HCT116 (cell line): ENCODE results near the gene NSMCE4A. TPM values are rescaled to one million over a fixed set of nuclear protein-coding genes. Genes with fewer than 3 reads are reported as not detected.

Experiments
- ATAC-seq: fragments of 200-7000 bp; cut with Tn5 transposase; 2 replicates; pipeline ENCODE4 v1.9.1; 2020; ENCODE audit warnings: mild to moderate bottlenecking, moderate library complexity
- BruUV-seq: library from RNA; stranded (reverse); fragments of 400-500 nt; replicated peaks from 2 replicates; lab custom pipeline; 2021; lab: Mats Ljungman, UMichigan
- CTCF ChIA-PET: fragments of 300-600 bp; sonication (Branson Sonifier 250); formaldehyde crosslinking; loops from one replicate; lab custom pipeline; 2021; ENCODE audit warnings: antibody characterized with exemption; lab: Charles Lee
- POLR2A ChIA-PET: fragments of 300-600, 350-600 bp; sonication (Branson Sonifier 250); formaldehyde crosslinking; loops from one replicate; lab custom pipeline; 2021; ENCODE audit warnings: antibody characterized with exemption; lab: Charles Lee
- RAD21 ChIA-PET, 2 experiments: fragments of 300-600 bp; sonication (Branson Sonifier 250); formaldehyde crosslinking; loops; one replicate each; lab custom pipeline; 2023; ENCODE audit warnings: low total read pairs in 2 of 2; ENCODE audit not compliant: uncharacterized antibody in 2 of 2, unreplicated experiment in 2 of 2, low non-redundant PET in 1 of 2; lab: Charles Lee
- DNase-seq: peaks from one replicate; pipeline ENCODE4 v3.0.0-alpha.2; 2010; ENCODE audit warnings: low read depth, low spot score
- H2AFZ ChIP-seq: fragments of 200-600 bp; shearing (Covaris generic), sonication (generic); 2 replicates; pipeline ENCODE4 v1.6.1; 2017; ENCODE audit warnings: low read depth, mixed run types, mixed read lengths, antibody characterized with exemption, low read length; ENCODE audit not compliant: poor library complexity, severe bottlenecking
- H3K27ac ChIP-seq: 2 replicates; pipeline ENCODE4 v1.5.1; 2012; ENCODE audit warnings: low read depth, low read length
- H3K27me3 ChIP-seq: fragments of 200-600 bp; sonication (generic); 2 replicates; pipeline ENCODE4 v1.6.1; 2016; ENCODE audit warnings: mixed run types, low read length, mixed read lengths; ENCODE audit not compliant: insufficient read depth
- H3K36me3 ChIP-seq, 2 experiments: fragments of 200-500 bp in 1 of 2; fragments of 200-600 bp in 1 of 2; sonication (Bioruptor generic) in 1 of 2; sonication (generic) in 1 of 2; 2 replicates each; pipeline versions ENCODE4 v1.5.1 to v1.6.1; 2014 to 2016; ENCODE audit warnings: low read length in 2 of 2, inconsistent platforms in 1 of 2, mixed read lengths in 1 of 2, mixed run types in 1 of 2; ENCODE audit not compliant: insufficient read depth in 2 of 2, control insufficient read depth in 1 of 2
- H3K4me1 ChIP-seq, 2 experiments: fragments of 200-600 bp in 1 of 2; sonication (generic) in 1 of 2; 2 replicates each; pipeline versions ENCODE4 v1.5.1 to v1.6.1; 2012 to 2017; ENCODE audit warnings: low read length in 2 of 2, inconsistent platforms in 1 of 2, mild to moderate bottlenecking in 1 of 2, mixed read lengths in 1 of 2, mixed run types in 1 of 2, moderate library complexity in 1 of 2; ENCODE audit not compliant: insufficient read depth in 2 of 2, control insufficient read depth in 1 of 2
- H3K4me2 ChIP-seq: fragments of 200-600 bp; sonication (generic); 2 replicates; pipeline ENCODE4 v1.6.1; 2017; ENCODE audit warnings: mixed run types, low read length, mixed read lengths
- H3K4me3 ChIP-seq, 2 experiments: fragments of 200-600 bp in 1 of 2; sonication (generic) in 1 of 2; replicated peaks in 1 of 2; 2 replicates each; pipeline ENCODE4 v1.5.1; 2011 to 2016; ENCODE audit warnings: low read length in 2 of 2, control low read depth in 1 of 2, low read depth in 1 of 2, mild to moderate bottlenecking in 1 of 2, mixed read lengths in 1 of 2, mixed run types in 1 of 2
- H3K79me2 ChIP-seq: fragments of 200-600 bp; sonication (generic); 2 replicates; pipeline ENCODE4 v1.6.1; 2017; ENCODE audit warnings: mild to moderate bottlenecking, mixed run types, low read length, moderate library complexity, mixed read lengths; ENCODE audit not compliant: insufficient read depth
- H3K9ac ChIP-seq: fragments of 200-600 bp; sonication (generic); 2 replicates; pipeline ENCODE4 v1.6.1; 2016; ENCODE audit warnings: low read length, mixed read lengths
- H3K9me2 ChIP-seq: fragments of 200-600 bp; sonication (generic), shearing (Covaris generic); 2 replicates; pipeline ENCODE4 v1.6.1; 2017; ENCODE audit warnings: mixed run types, mild to moderate bottlenecking, moderate library complexity; ENCODE audit not compliant: insufficient read depth
- H3K9me3 ChIP-seq, 2 experiments: fragments of 200-500 bp in 1 of 2; fragments of 200-600 bp in 1 of 2; sonication (Bioruptor generic) in 1 of 2; sonication (generic) in 1 of 2; 2 replicates each; pipeline ENCODE4 v1.6.1; 2014 to 2017; ENCODE audit warnings: low read length in 2 of 2, mixed read lengths in 2 of 2, inconsistent platforms in 1 of 2, low read depth in 1 of 2, mild to moderate bottlenecking in 1 of 2, mixed run types in 1 of 2, moderate library complexity in 1 of 2; ENCODE audit not compliant: control insufficient read depth in 1 of 2, insufficient read depth in 1 of 2
- H4K20me1 ChIP-seq: fragments of 200-600 bp; sonication (generic), shearing (Covaris generic); 2 replicates; pipeline ENCODE4 v1.6.1; 2017; ENCODE audit warnings: mixed run types, mild to moderate bottlenecking, moderate library complexity; ENCODE audit not compliant: insufficient read depth
- ATF3 ChIP-seq: IDR thresholded peaks from 2 replicates; pipeline ENCODE4 v1.6.1; 2012
- CBX3 ChIP-seq: IDR thresholded peaks from 2 replicates; pipeline ENCODE4 v1.6.1; 2012; ENCODE audit warnings: low read depth
- CEBPB ChIP-seq: IDR thresholded peaks from 2 replicates; pipeline ENCODE4 v1.6.1; 2012; ENCODE audit warnings: low read depth
- CTCF ChIP-seq, 3 experiments: fragments of 200-600 bp in 1 of 3; sonication (generic) in 1 of 3; IDR thresholded peaks in 2 of 3; conservative IDR thresholded peaks in 1 of 3; 2 replicates each; pipeline ENCODE4 v1.5.1; 2012 to 2017; ENCODE audit warnings: low read depth in 2 of 3, low read length in 2 of 3, antibody characterized with exemption in 1 of 3, borderline replicate concordance in 1 of 3, control low read depth in 1 of 3, mild to moderate bottlenecking in 1 of 3, mixed read lengths in 1 of 3, mixed run types in 1 of 3, moderate library complexity in 1 of 3; ENCODE audit not compliant: insufficient read depth in 1 of 3
- EGR1 ChIP-seq: IDR thresholded peaks from 2 replicates; pipeline ENCODE4 v1.6.1; 2012; ENCODE audit warnings: low read depth
- EZH2phosphoT487 ChIP-seq: fragments of 200-600 bp; IDR thresholded peaks from 2 replicates; pipeline ENCODE4 v1.6.1; 2018; ENCODE audit warnings: antibody characterized with exemption, borderline replicate concordance
- FOSL1 ChIP-seq: IDR thresholded peaks from 2 replicates; pipeline ENCODE4 v1.6.1; 2012; ENCODE audit warnings: low read depth
- JUND ChIP-seq: IDR thresholded peaks from 2 replicates; pipeline ENCODE4 v1.6.1; 2012
- POLR2A ChIP-seq: IDR thresholded peaks from 2 replicates; pipeline ENCODE4 v1.7.0; 2011; ENCODE audit warnings: borderline replicate concordance; ENCODE audit not compliant: insufficient read depth, insufficient read length; ENCODE audit errors: extremely low read depth
- POLR2AphosphoS5 ChIP-seq: IDR thresholded peaks from 2 replicates; pipeline ENCODE4 v1.6.1; 2011; ENCODE audit warnings: mild to moderate bottlenecking, low read depth, low read length, moderate library complexity
- RAD21 ChIP-seq: IDR thresholded peaks from 2 replicates; pipeline ENCODE4 v1.6.1; 2012; ENCODE audit warnings: low read depth, mild to moderate bottlenecking
- SIN3A ChIP-seq: IDR thresholded peaks from 2 replicates; pipeline ENCODE4 v1.6.1; 2012; ENCODE audit warnings: low read depth
- SP1 ChIP-seq: IDR thresholded peaks from 2 replicates; pipeline ENCODE4 v1.6.1; 2012; ENCODE audit warnings: low read depth
- SRF ChIP-seq: IDR thresholded peaks from 2 replicates; pipeline ENCODE4 v1.6.1; 2012; ENCODE audit warnings: low read depth
- TCF7L2 ChIP-seq: IDR thresholded peaks from 2 replicates; pipeline ENCODE4 v1.7.0; 2011; ENCODE audit warnings: borderline replicate concordance, inconsistent platforms; ENCODE audit not compliant: insufficient read depth, insufficient read length; ENCODE audit errors: extremely low read depth
- YY1 ChIP-seq: IDR thresholded peaks from 2 replicates; pipeline ENCODE4 v1.6.1; 2011; ENCODE audit warnings: low read length, low read depth, moderate library complexity, mild to moderate bottlenecking; ENCODE audit not compliant: insufficient replicate concordance; ENCODE audit errors: extremely low read depth
- ZFX ChIP-seq: fragments of 450-650 bp; IDR thresholded peaks from 2 replicates; pipeline ENCODE4 v1.6.1; 2017
- ZNF274 ChIP-seq: fragments of 200-500 bp; sonication (Bioruptor generic); IDR thresholded peaks from 2 replicates; pipeline ENCODE4 v1.6.1; 2014; ENCODE audit warnings: mild to moderate bottlenecking, low read depth, low read length, inconsistent platforms
- intact Hi-C: fragments of 100-400 bp; cut with micrococcal nuclease; formaldehyde crosslinking; loops from 2 replicates; pipeline ENCODE4 v1.10.0; 2022
- total RNA-seq: library from RNA; stranded (reverse); gene quantifications from one replicate; pipeline ENCODE4 v1.2.1, GENCODE V29; 2021; ENCODE audit not compliant: unreplicated experiment
- TF ChIP-seq, protein P1 (sequence below): IDR thresholded peaks from 2 replicates; pipeline ENCODE4 v1.6.1; 2011; ENCODE audit warnings: mild to moderate bottlenecking, low read length, moderate library complexity; ENCODE audit not compliant: insufficient replicate concordance; ENCODE audit errors: extremely low read depth

The NSMCE4A gene
- total RNA-seq, 1 experiment from 2014 or later: 70.6 TPM

- TF ChIP-seq YY1 (peak; percentile 34), FOSL1 (peak; percentile 74), CBX3 (peak; percentile 61; the same call in 1 of the 2 replicates), POLR2AphosphoS5 (no peak), SIN3A (peak; percentile 44; the same call in 1 of the 2 replicates), POLR2A (no peak)
Measured at GRCh38 chr10:121988361-121989324, 13.6 kb upstream of the NSMCE4A start, which contains the start of gene TACC2 (continued).

GRCh38 chr10:121984463-121984862 lies 9.4 kb upstream of the NSMCE4A start:
- CTCF ChIA-PET: no interaction called here
- Histone ChIP-seq H3K9me3 (peaks cover 14 to 16% of the 10 kb centered on the region in 2 experiments; a peak in 2 of 4 replicates), H3K9ac (no peak overlapping the region), H3K4me2 (no peak overlapping the region), H3K27ac (no peak overlapping the region), H3K9me2 (no peaks in the 10 kb centered on the region), H3K36me3 (no peaks in the 10 kb centered on the region), H2AFZ (no peak overlapping the region), H4K20me1 (no peaks in the 10 kb centered on the region), H3K79me2 (no peaks in the 10 kb centered on the region), H3K27me3 (no peaks in the 10 kb centered on the region), H3K4me1 (peaks cover 18 to 25% of the 10 kb centered on the region in 2 experiments), H3K4me3 (no peak overlapping the region)
- DNase-seq (no peak), ATAC-seq (no peak)
- POLR2A ChIA-PET: no interaction called here
- intact Hi-C loops: no loop called here
- BruUV-seq: no TSS peak
- RAD21 ChIA-PET: no interaction called here
- TF ChIP-seq CEBPB (no peak), ZFX (no peak), ZNF274 (no peak), SIN3A (no peak), CBX3 (no peak), EZH2phosphoT487 (no peak), POLR2A (no peak), FOSL1 (no peak), POLR2AphosphoS5 (no peak), JUND (no peak), EGR1 (no peak), YY1 (no peak), CTCF (IDR thresholded peaks at IDR 0.05 in 2 of 3, conservative IDR thresholded peaks at IDR 0.05 in 1 of 3; ENCODE audit: borderline replicate concordance in 1 of 3, insufficient read depth in 1 of 3, low read depth in 2 of 3, low read length in 2 of 3) (no peak), RAD21 (no peak), SRF (no peak), TCF7L2 (no peak), SP1 (no peak), ATF3 (no peak)
- TF ChIP-seq, protein P1, sequence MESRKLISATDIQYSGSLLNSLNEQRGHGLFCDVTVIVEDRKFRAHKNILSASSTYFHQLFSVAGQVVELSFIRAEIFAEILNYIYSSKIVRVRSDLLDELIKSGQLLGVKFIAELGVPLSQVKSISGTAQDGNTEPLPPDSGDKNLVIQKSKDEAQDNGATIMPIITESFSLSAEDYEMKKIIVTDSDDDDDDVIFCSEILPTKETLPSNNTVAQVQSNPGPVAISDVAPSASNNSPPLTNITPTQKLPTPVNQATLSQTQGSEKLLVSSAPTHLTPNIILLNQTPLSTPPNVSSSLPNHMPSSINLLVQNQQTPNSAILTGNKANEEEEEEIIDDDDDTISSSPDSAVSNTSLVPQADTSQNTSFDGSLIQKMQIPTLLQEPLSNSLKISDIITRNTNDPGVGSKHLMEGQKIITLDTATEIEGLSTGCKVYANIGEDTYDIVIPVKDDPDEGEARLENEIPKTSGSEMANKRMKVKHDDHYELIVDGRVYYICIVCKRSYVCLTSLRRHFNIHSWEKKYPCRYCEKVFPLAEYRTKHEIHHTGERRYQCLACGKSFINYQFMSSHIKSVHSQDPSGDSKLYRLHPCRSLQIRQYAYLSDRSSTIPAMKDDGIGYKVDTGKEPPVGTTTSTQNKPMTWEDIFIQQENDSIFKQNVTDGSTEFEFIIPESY: no peak
